ENCODE results near the gene YWHAG. TPM values are rescaled to one million over a fixed set of nuclear protein-coding genes. Genes with fewer than 3 reads are reported as not detected.

Gene YWHAG
- total and polyA plus RNA-seq, 9 of the 15 experiments (the other 6 are each of a cell fraction or from before 2014, with no cell fraction given): 30.4 to 246 (median 94.5) TPM

DNA sequence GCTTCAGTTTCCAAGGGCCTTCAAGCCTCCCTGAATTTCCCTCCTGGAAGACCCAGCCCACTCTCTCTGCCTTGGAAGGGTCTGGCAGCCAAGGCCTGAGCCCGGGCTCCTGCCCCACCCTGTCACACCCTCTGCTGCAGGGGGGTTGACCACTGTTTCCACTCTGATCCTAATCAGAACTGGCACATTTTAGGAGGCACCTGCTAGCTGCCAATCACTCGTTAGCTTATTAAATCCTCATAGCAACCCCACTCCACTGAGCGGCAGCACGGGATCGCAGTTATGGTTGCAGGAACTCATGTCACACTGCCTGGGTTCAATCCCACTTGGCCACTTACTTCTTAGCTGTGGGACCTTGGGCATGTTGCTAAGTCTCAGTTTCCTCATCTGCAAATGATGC, 43.4 kb downstream of the YWHAG start (continued):
- TF ChIP-seq, protein P1, sequence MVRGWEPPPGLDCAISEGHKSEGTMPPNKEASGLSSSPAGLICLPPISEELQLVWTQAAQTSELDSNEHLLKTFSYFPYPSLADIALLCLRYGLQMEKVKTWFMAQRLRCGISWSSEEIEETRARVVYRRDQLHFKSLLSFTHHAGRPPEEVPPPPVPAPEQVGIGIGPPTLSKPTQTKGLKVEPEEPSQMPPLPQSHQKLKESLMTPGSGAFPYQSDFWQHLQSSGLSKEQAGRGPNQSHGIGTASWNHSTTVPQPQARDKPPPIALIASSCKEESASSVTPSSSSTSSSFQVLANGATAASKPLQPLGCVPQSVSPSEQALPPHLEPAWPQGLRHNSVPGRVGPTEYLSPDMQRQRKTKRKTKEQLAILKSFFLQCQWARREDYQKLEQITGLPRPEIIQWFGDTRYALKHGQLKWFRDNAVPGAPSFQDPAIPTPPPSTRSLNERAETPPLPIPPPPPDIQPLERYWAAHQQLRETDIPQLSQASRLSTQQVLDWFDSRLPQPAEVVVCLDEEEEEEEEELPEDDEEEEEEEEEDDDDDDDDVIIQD (CRISPR knock-in tag; IDR thresholded peaks at IDR 0.05): no peak
- TF ChIP-seq DNMT1 (IDR thresholded peaks at IDR 0.05) (no peak), SRSF1 (IDR thresholded peaks at IDR 0.05; ENCODE audit: low read depth, low read length) (no peak), U2AF1 (optimal IDR thresholded peaks at IDR 0.05; ENCODE audit: low read depth, low read length) (no peak), RNF2 (IDR thresholded peaks at IDR 0.05) (no peak), FOXO4 (CRISPR knock-in tag; IDR thresholded peaks at IDR 0.05) (no peak), ASH1L (IDR thresholded peaks at IDR 0.05; ENCODE audit: borderline replicate concordance, low read depth, partially characterized antibody) (no peak), ZKSCAN3 (CRISPR knock-in tag; IDR thresholded peaks at IDR 0.05) (no peak), GTF2A2 (tag; IDR thresholded peaks at IDR 0.05) (no peak), BMI1 (IDR thresholded peaks at IDR 0.05; ENCODE audit: low read length) (no peak)
- TF ChIP-seq, protein P2, sequence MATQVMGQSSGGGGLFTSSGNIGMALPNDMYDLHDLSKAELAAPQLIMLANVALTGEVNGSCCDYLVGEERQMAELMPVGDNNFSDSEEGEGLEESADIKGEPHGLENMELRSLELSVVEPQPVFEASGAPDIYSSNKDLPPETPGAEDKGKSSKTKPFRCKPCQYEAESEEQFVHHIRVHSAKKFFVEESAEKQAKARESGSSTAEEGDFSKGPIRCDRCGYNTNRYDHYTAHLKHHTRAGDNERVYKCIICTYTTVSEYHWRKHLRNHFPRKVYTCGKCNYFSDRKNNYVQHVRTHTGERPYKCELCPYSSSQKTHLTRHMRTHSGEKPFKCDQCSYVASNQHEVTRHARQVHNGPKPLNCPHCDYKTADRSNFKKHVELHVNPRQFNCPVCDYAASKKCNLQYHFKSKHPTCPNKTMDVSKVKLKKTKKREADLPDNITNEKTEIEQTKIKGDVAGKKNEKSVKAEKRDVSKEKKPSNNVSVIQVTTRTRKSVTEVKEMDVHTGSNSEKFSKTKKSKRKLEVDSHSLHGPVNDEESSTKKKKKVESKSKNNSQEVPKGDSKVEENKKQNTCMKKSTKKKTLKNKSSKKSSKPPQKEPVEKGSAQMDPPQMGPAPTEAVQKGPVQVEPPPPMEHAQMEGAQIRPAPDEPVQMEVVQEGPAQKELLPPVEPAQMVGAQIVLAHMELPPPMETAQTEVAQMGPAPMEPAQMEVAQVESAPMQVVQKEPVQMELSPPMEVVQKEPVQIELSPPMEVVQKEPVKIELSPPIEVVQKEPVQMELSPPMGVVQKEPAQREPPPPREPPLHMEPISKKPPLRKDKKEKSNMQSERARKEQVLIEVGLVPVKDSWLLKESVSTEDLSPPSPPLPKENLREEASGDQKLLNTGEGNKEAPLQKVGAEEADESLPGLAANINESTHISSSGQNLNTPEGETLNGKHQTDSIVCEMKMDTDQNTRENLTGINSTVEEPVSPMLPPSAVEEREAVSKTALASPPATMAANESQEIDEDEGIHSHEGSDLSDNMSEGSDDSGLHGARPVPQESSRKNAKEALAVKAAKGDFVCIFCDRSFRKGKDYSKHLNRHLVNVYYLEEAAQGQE (IDR thresholded peaks at IDR 0.05; ENCODE audit: borderline replicate concordance): peak; percentile 41; the same call in 1 of the 2 replicates
- TF ChIP-seq, protein P2 (CRISPR knock-in tag; IDR thresholded peaks at IDR 0.05; ENCODE audit: low read depth): no peak
- TF ChIP-seq, protein P3, sequence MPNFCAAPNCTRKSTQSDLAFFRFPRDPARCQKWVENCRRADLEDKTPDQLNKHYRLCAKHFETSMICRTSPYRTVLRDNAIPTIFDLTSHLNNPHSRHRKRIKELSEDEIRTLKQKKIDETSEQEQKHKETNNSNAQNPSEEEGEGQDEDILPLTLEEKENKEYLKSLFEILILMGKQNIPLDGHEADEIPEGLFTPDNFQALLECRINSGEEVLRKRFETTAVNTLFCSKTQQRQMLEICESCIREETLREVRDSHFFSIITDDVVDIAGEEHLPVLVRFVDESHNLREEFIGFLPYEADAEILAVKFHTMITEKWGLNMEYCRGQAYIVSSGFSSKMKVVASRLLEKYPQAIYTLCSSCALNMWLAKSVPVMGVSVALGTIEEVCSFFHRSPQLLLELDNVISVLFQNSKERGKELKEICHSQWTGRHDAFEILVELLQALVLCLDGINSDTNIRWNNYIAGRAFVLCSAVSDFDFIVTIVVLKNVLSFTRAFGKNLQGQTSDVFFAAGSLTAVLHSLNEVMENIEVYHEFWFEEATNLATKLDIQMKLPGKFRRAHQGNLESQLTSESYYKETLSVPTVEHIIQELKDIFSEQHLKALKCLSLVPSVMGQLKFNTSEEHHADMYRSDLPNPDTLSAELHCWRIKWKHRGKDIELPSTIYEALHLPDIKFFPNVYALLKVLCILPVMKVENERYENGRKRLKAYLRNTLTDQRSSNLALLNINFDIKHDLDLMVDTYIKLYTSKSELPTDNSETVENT (CRISPR knock-in tag; IDR thresholded peaks at IDR 0.05): peak; percentile 52; the same call in 1 of the 2 replicates
